ENCODE measurements around the gene GABRB2.
"Not testable (repeated sequence)": the region's sequence is repeated elsewhere in the genome, so short reads cannot be mapped to it uniquely, and the experiment has no call there.

The GABRB2 gene

GRCh38 chr5:161273410-161273809, 273.1 kb downstream of the GABRB2 start:
- Histone ChIP-seq H3K9ac (ENCODE audit: low read depth, low read length) (no peak overlapping the region), H3K36me3 (ENCODE audit: insufficient read depth, low read length) (no peaks in the 10 kb centered on the region), H3K9me3 (ENCODE audit: insufficient read depth, low read depth, low read length) (no peaks in the 10 kb centered on the region), H3K4me1 (ENCODE audit: insufficient read depth, low read length) (no peaks in the 10 kb centered on the region), H3K4me3 (ENCODE audit: low read length) (no peak overlapping the region), H3K27ac (ENCODE audit: low read depth, low read length) (no peak overlapping the region), H3K27me3 (ENCODE audit: insufficient read depth, low read length) (no peaks in the 10 kb centered on the region)

- 100% methylated on average over 1 of the region's 1 CpG for WGBS
- Histone ChIP-seq H3K4me3 (ENCODE audit: low read length) (no peak overlapping the region), H3K9me3 (ENCODE audit: insufficient read depth, low read depth, low read length) (0 out of 2 replicates have a peak, but pooled peaks cover 3% of the 10 kb centered on the region), H3K27me3 (ENCODE audit: insufficient read depth, low read length) (no peaks in the 10 kb centered on the region), H3K27ac (ENCODE audit: low read depth, low read length) (no peak overlapping the region), H3K4me1 (ENCODE audit: insufficient read depth, low read length) (no peaks in the 10 kb centered on the region), H3K36me3 (ENCODE audit: insufficient read depth, low read length) (no peaks in the 10 kb centered on the region), H3K9ac (ENCODE audit: low read depth, low read length) (no peak overlapping the region)
These were observed 274.7 kb downstream of the GABRB2 start for GRCh38 chr5:161271816-161272215.

DNA sequence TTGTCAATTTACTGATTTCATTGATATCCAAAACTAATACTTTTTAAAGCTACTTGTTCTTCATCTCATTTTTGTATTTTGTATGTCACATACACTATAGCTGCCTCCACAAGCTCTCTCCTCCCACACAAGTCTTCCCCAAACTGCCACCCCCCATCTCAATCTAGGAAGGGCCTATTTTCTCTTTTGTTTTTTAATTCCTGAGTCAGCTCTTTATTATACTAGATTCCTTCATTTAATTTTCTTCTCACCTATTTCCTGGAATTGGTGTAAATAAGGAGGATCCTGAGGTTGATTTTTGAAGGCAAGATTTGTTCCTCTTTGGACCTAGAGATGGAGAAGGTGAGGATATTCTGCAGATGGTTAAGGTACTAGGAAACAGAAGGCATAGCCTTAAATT, 277.4 kb downstream of the GABRB2 start:
- Histone ChIP-seq H3K4me3 (ENCODE audit: low read length) (no peak overlapping the region), H3K27me3 (ENCODE audit: insufficient read depth, low read length) (no peaks in the 10 kb centered on the region), H3K36me3 (ENCODE audit: insufficient read depth, low read length) (no peaks in the 10 kb centered on the region), H3K4me1 (ENCODE audit: insufficient read depth, low read length) (no peaks in the 10 kb centered on the region), H3K9ac (ENCODE audit: low read depth, low read length) (no peak overlapping the region), H3K27ac (ENCODE audit: low read depth, low read length) (no peak overlapping the region), H3K9me3 (ENCODE audit: insufficient read depth, low read depth, low read length) (0 out of 2 replicates have a peak, but pooled peaks cover 3% of the 10 kb centered on the region)

DNA sequence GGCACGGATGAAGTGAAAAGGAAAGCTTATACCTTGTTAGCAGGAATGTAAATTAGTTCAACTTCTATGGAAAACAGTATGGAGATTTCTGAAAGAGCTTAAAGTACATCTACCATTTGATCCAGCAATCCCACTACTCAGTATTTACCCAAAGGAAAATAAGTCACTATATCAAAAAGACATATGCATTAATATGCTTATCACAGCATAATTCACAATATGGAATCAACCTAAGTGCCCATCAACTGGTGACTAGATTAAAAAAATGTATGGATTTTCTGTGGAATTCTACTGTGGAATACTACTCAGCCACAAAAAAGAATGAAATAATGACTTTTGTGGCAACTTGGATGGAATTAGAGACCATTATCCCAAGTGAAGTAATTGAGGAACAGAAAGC, 279.6 kb downstream of the GABRB2 start:
- Histone ChIP-seq H3K9ac (ENCODE audit: low read depth, low read length) (no peak overlapping the region), H3K9me3 (ENCODE audit: insufficient read depth, low read depth, low read length) (0 out of 2 replicates have a peak, but pooled peaks cover 3% of the 10 kb centered on the region), H3K36me3 (ENCODE audit: insufficient read depth, low read length) (no peaks in the 10 kb centered on the region), H3K4me1 (ENCODE audit: insufficient read depth, low read length) (no peaks in the 10 kb centered on the region), H3K27ac (ENCODE audit: low read depth, low read length) (no peak overlapping the region), H3K27me3 (ENCODE audit: insufficient read depth, low read length) (no peaks in the 10 kb centered on the region), H3K4me3 (ENCODE audit: low read length) (no peak overlapping the region)
- 90% methylated on average over 1 of the region's 1 CpG for WGBS

GRCh38 chr5:161265006-161265405, 281.5 kb downstream of the GABRB2 start:
- Histone ChIP-seq H3K9me3 (ENCODE audit: insufficient read depth, low read depth, low read length) (0 out of 2 replicates have a peak, but pooled peaks cover 3% of the 10 kb centered on the region), H3K27ac (ENCODE audit: low read depth, low read length) (no peak overlapping the region), H3K36me3 (ENCODE audit: insufficient read depth, low read length) (no peaks in the 10 kb centered on the region), H3K27me3 (ENCODE audit: insufficient read depth, low read length) (no peaks in the 10 kb centered on the region), H3K9ac (ENCODE audit: low read depth, low read length) (no peak overlapping the region), H3K4me1 (ENCODE audit: insufficient read depth, low read length) (no peaks in the 10 kb centered on the region), H3K4me3 (ENCODE audit: low read length) (no peak overlapping the region)
- 97% methylated on average over 2 of the region's 4 CpGs for WGBS

- no peak overlapping the region for H3K9ac ChIP-seq (ENCODE audit: low read depth, low read length)
- 0 out of 2 replicates have a peak, but pooled peaks cover 3% of the 10 kb centered on the region for H3K9me3 ChIP-seq (ENCODE audit: insufficient read depth, low read depth, low read length)
- no peaks in the 10 kb centered on the region for H3K27me3 ChIP-seq (ENCODE audit: insufficient read depth, low read length)
These were observed 283.3 kb downstream of the GABRB2 start for GRCh38 chr5:161263191-161263590.

GRCh38 chr5:161261668-161262323, 284.7 kb downstream of the GABRB2 start:
- no peak overlapping the region for H3K9ac ChIP-seq (ENCODE audit: low read depth, low read length)
- no peaks in the 10 kb centered on the region for H3K27me3 ChIP-seq (ENCODE audit: insufficient read depth, low read length)
- H3K27ac ChIP-seq (ENCODE audit: low read depth, low read length) = no peak overlapping the region
- no peaks in the 10 kb centered on the region for H3K9me3 ChIP-seq (ENCODE audit: insufficient read depth, low read depth, low read length)
- no peak overlapping the region for H3K4me3 ChIP-seq (ENCODE audit: low read length)
- WGBS = 100% methylated on average over 2 of the region's 4 CpGs
- peaks cover 13% of the 10 kb centered on the region for H3K4me1 ChIP-seq (ENCODE audit: insufficient read depth, low read length)
- H3K36me3 ChIP-seq (ENCODE audit: insufficient read depth, low read length) = no peaks in the 10 kb centered on the region

More at GRCh38 chr5:161263191-161263590, 283.3 kb downstream of the GABRB2 start:
- Histone ChIP-seq H3K27ac (ENCODE audit: low read depth, low read length) (no peak overlapping the region), H3K4me1 (ENCODE audit: insufficient read depth, low read length) (peaks cover 4% of the 10 kb centered on the region; the same call in 1 of the 2 replicates), H3K4me3 (ENCODE audit: low read length) (no peak overlapping the region), H3K36me3 (ENCODE audit: insufficient read depth, low read length) (no peaks in the 10 kb centered on the region)

GRCh38 chr5:161258438-161258837, 288.1 kb downstream of the GABRB2 start:
- Histone ChIP-seq H3K9ac (ENCODE audit: low read depth, low read length) (no peak overlapping the region), H3K4me1 (ENCODE audit: insufficient read depth, low read length) (peaks cover 18% of the 10 kb centered on the region), H3K4me3 (ENCODE audit: low read length) (no peak overlapping the region), H3K27me3 (ENCODE audit: insufficient read depth, low read length) (no peaks in the 10 kb centered on the region), H3K36me3 (ENCODE audit: insufficient read depth, low read length) (no peaks in the 10 kb centered on the region), H3K27ac (ENCODE audit: low read depth, low read length) (no peak overlapping the region), H3K9me3 (ENCODE audit: insufficient read depth, low read depth, low read length) (no peaks in the 10 kb centered on the region)

- no peak overlapping the region for H3K9ac ChIP-seq (ENCODE audit: low read depth, low read length)
- H3K27ac ChIP-seq (ENCODE audit: low read depth, low read length) = no peak overlapping the region
- no peak overlapping the region for H3K4me3 ChIP-seq (ENCODE audit: low read length)
- 67% methylated on average over 1 of the region's 2 CpGs for WGBS
- peaks cover 18% of the 10 kb centered on the region for H3K4me1 ChIP-seq (ENCODE audit: insufficient read depth, low read length)
- no peaks in the 10 kb centered on the region for H3K36me3 ChIP-seq (ENCODE audit: insufficient read depth, low read length)
- H3K9me3 ChIP-seq (ENCODE audit: insufficient read depth, low read depth, low read length) = no peaks in the 10 kb centered on the region
- no peaks in the 10 kb centered on the region for H3K27me3 ChIP-seq (ENCODE audit: insufficient read depth, low read length)
These were observed 289.6 kb downstream of the GABRB2 start for GRCh38 chr5:161256957-161257356.

- H3K36me3 ChIP-seq (ENCODE audit: insufficient read depth, low read length); H3K9me3 ChIP-seq (ENCODE audit: insufficient read depth, low read depth, low read length); H3K9ac ChIP-seq (ENCODE audit: low read depth, low read length); H3K4me3 ChIP-seq (ENCODE audit: low read length); H3K27ac ChIP-seq (ENCODE audit: low read depth, low read length); H3K27me3 ChIP-seq (ENCODE audit: insufficient read depth, low read length): not testable (repeated sequence)
- peaks cover 12% of the 10 kb centered on the region; the same call in 1 of the 2 replicates for H3K4me1 ChIP-seq (ENCODE audit: insufficient read depth, low read length)
- WGBS = 77% methylated on average over 3 of the region's 3 CpGs
These were observed 293.6 kb downstream of the GABRB2 start for GRCh38 chr5:161252955-161253354.

GRCh38 chr5:161246749-161247148, 299.8 kb downstream of the GABRB2 start:
- Histone ChIP-seq H3K27me3 (ENCODE audit: insufficient read depth, low read length) (no peaks in the 10 kb centered on the region), H3K4me3 (ENCODE audit: low read length) (no peak overlapping the region), H3K27ac (ENCODE audit: low read depth, low read length) (no peak overlapping the region), H3K4me1 (ENCODE audit: insufficient read depth, low read length) (peaks cover 15% of the 10 kb centered on the region), H3K36me3 (ENCODE audit: insufficient read depth, low read length) (no peaks in the 10 kb centered on the region), H3K9me3 (ENCODE audit: insufficient read depth, low read depth, low read length) (no peaks in the 10 kb centered on the region; the same call in 1 of the 2 replicates), H3K9ac (ENCODE audit: low read depth, low read length) (no peak overlapping the region)
- 73% methylated on average over 4 of the region's 4 CpGs for WGBS

DNA sequence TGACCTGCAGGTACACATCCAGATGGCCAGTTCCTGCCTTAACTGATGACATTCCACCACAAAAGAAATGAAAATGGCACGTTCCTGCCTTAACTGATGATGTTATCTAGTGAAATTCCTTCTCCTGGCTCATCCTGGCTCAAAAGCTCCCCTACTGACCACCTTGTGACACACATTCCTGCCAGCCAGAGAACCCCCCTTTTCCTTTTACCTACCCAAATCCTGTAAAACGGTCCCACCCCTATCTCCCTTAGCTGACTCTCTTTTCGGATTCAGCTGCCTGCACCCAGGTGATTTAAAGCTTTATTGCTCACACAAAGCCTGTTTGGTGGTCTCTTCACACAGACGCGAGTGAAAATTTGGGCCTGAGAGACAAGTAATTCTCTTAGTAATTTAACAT, 300.7 kb downstream of the GABRB2 start:
- not testable (repeated sequence) for H3K4me3 ChIP-seq (ENCODE audit: low read length); H3K9me3 ChIP-seq (ENCODE audit: insufficient read depth, low read depth, low read length); H3K9ac ChIP-seq (ENCODE audit: low read depth, low read length); H3K27ac ChIP-seq (ENCODE audit: low read depth, low read length); H3K36me3 ChIP-seq (ENCODE audit: insufficient read depth, low read length); H3K27me3 ChIP-seq (ENCODE audit: insufficient read depth, low read length)
- H3K4me1 ChIP-seq (ENCODE audit: insufficient read depth, low read length) = peaks cover 15% of the 10 kb centered on the region
- WGBS = 67% methylated on average over 3 of the region's 5 CpGs

Data from HUES64 (cell line).